ENCODE measurements around the gene SLC41A1. TPM values are rescaled to one million over a fixed set of nuclear protein-coding genes. Genes with fewer than 3 reads are reported as not detected.
A peak's percentile ranks its signal among the peaks of the same experiment; 100 is the strongest.

SLC41A1 gene
- total RNA-seq, 1 experiment from 2014 or later = 17.2 TPM

DNA sequence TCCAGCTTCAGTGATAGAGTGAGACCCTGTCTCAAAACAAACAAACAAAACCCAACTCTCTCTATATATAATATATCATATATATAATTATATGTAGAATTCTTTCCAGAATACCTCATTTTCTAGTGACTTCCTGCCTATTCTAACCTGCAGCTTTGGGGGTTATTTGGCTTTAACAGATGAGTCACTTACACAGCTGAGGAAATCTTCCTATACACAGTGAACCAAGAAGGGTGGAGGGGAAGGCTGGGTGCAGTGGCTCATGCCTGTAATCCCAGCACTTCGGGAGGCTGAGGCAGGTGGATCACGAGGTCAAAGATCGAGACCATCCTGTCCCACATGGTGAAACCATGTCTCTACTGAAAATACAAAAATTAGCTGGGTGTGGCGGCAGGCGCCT lies 47.0 kb downstream of the SLC41A1 start:
- no peak overlapping the region for H3K27ac ChIP-seq (ENCODE audit: low read length)
- no peaks in the 10 kb centered on the region for H3K9me2 ChIP-seq (replicated peaks; ENCODE audit: low read length)
- H3K4me1 ChIP-seq (ENCODE audit: insufficient read depth, low read length) = 0 out of 2 replicates have a peak, but pooled peaks cover 8% of the 10 kb centered on the region
- H3K9me3 ChIP-seq (ENCODE audit: low read length) = no peaks in the 10 kb centered on the region
- H3K36me3 ChIP-seq (ENCODE audit: low read depth, low read length) = no peaks in the 10 kb centered on the region
- no peaks in the 10 kb centered on the region for H3K27me3 ChIP-seq (ENCODE audit: low read length)
- ATAC-seq (peak; percentile 97), DNase-seq (peak; percentile 59)
- no peaks in the 10 kb centered on the region for H3K79me2 ChIP-seq (ENCODE audit: low read length)
- no peaks in the 10 kb centered on the region for H4K20me1 ChIP-seq (ENCODE audit: low read length)
- intact Hi-C loops (cut with micrococcal nuclease) = no loop called here
- no peak overlapping the region for H3K4me3 ChIP-seq (ENCODE audit: low read length)
- H3K4me2 ChIP-seq (ENCODE audit: low read length) = no peak overlapping the region
- TF ChIP-seq EZH2phosphoT487 (IDR thresholded peaks at IDR 0.05; ENCODE audit: borderline replicate concordance, low read length) = no peak
- TF ChIP-seq, protein P1, sequence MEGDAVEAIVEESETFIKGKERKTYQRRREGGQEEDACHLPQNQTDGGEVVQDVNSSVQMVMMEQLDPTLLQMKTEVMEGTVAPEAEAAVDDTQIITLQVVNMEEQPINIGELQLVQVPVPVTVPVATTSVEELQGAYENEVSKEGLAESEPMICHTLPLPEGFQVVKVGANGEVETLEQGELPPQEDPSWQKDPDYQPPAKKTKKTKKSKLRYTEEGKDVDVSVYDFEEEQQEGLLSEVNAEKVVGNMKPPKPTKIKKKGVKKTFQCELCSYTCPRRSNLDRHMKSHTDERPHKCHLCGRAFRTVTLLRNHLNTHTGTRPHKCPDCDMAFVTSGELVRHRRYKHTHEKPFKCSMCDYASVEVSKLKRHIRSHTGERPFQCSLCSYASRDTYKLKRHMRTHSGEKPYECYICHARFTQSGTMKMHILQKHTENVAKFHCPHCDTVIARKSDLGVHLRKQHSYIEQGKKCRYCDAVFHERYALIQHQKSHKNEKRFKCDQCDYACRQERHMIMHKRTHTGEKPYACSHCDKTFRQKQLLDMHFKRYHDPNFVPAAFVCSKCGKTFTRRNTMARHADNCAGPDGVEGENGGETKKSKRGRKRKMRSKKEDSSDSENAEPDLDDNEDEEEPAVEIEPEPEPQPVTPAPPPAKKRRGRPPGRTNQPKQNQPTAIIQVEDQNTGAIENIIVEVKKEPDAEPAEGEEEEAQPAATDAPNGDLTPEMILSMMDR (conservative IDR thresholded peaks at IDR 0.05; ENCODE audit: low read depth, low read length) = no peak
- TF ChIP-seq EZH2 (IDR thresholded peaks at IDR 0.05; ENCODE audit: low read length, unreplicated experiment) = no peak
- CTCF ChIA-PET = interaction anchor here (0.6 kb wide), 1 partner anchor 95 kb away, joined by 3 read pairs; no protein-coding TSS in a partner anchor
- no peaks in the 10 kb centered on the region for H3F3A ChIP-seq (ENCODE audit: low read length, unreplicated experiment)
- H2AFZ ChIP-seq (ENCODE audit: low read length) = no peak overlapping the region
- no peak overlapping the region for H3K9ac ChIP-seq (ENCODE audit: low read length)
- POLR2A ChIA-PET (ENCODE audit: unreplicated experiment) = no interaction called here
- BruUV-seq (replicated peaks) = no TSS peak

DNA sequence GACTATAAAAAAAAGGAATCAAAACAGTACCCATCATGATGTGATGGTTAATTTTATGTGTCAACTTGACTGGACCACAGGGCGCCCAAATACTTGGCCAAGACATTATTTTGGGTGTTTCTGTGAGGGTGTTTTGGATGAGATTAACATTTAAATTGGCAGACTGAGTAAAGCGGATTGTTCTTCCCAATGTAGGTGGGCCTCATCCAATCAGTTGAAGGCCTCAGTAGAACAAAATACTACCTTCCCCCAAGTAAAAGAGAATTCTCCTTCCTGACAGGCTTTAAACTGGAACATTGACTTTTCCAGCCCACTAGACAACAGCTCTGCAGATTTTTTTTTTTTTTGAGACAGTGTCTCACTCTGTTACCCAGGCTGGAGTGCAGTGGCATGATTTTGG lies 48.4 kb downstream of the SLC41A1 start:
- no peak for ATAC-seq
- intact Hi-C loops (cut with micrococcal nuclease) = no loop called here
- TF ChIP-seq EZH2 (IDR thresholded peaks at IDR 0.05; ENCODE audit: low read length, unreplicated experiment) (no peak), EZH2phosphoT487 (IDR thresholded peaks at IDR 0.05; ENCODE audit: borderline replicate concordance, low read length) (no peak)
- TF ChIP-seq, protein P1 (conservative IDR thresholded peaks at IDR 0.05; ENCODE audit: low read depth, low read length) = no peak
- no TSS peak for BruUV-seq (replicated peaks)
- no peaks in the 10 kb centered on the region for H3K79me2 ChIP-seq (ENCODE audit: low read length)
- H2AFZ ChIP-seq (ENCODE audit: low read length) = no peak overlapping the region
- H4K20me1 ChIP-seq (ENCODE audit: low read length) = no peaks in the 10 kb centered on the region
- CTCF ChIA-PET = no interaction called here
- H3K9me3 ChIP-seq (ENCODE audit: low read length) = no peaks in the 10 kb centered on the region
- H3K4me2 ChIP-seq (ENCODE audit: low read length) = no peak overlapping the region
- POLR2A ChIA-PET (ENCODE audit: unreplicated experiment) = no interaction called here
- no peak for DNase-seq
- no peaks in the 10 kb centered on the region for H3K27me3 ChIP-seq (ENCODE audit: low read length)
- H3K4me3 ChIP-seq (ENCODE audit: low read length) = no peak overlapping the region
- H3K9me2 ChIP-seq (replicated peaks; ENCODE audit: low read length) = no peaks in the 10 kb centered on the region
- H3K27ac ChIP-seq (ENCODE audit: low read length) = no peak overlapping the region
- no peak overlapping the region for H3K9ac ChIP-seq (ENCODE audit: low read length)
- no peaks in the 10 kb centered on the region for H3F3A ChIP-seq (ENCODE audit: low read length, unreplicated experiment)
- H3K36me3 ChIP-seq (ENCODE audit: low read depth, low read length) = no peaks in the 10 kb centered on the region
- 0 out of 2 replicates have a peak, but pooled peaks cover 8% of the 10 kb centered on the region for H3K4me1 ChIP-seq (ENCODE audit: insufficient read depth, low read length)

DNA sequence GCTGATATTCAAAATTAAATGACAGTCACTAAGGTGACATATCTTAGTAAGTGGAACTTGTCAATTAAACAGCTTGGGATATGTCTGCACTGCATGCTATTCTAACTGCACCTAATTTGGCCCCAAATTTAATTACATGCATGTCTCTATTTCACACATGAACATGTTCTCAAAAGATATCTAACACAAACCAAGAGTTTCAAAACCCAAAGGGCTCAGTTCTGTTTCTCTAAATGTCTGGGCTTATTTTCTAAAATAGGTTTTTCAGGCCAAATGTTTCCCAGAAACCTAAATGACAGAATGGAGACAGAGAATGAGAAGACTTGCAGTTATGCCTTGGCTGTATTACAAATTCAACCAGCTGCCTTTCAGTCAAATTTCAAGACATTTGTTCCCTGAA lies 49.0 kb downstream of the SLC41A1 start:
- Histone ChIP-seq H3K9me3 (ENCODE audit: low read length) (no peaks in the 10 kb centered on the region), H3K9me2 (replicated peaks; ENCODE audit: low read length) (no peaks in the 10 kb centered on the region), H3K79me2 (ENCODE audit: low read length) (no peaks in the 10 kb centered on the region), H3K36me3 (ENCODE audit: low read depth, low read length) (no peaks in the 10 kb centered on the region), H3F3A (ENCODE audit: low read length, unreplicated experiment) (no peaks in the 10 kb centered on the region), H4K20me1 (ENCODE audit: low read length) (no peaks in the 10 kb centered on the region), H3K9ac (ENCODE audit: low read length) (no peak overlapping the region), H3K4me3 (ENCODE audit: low read length) (no peak overlapping the region), H3K4me1 (ENCODE audit: insufficient read depth, low read length) (0 out of 2 replicates have a peak, but pooled peaks cover 8% of the 10 kb centered on the region), H3K27ac (ENCODE audit: low read length) (no peak overlapping the region), H2AFZ (ENCODE audit: low read length) (no peak overlapping the region), H3K4me2 (ENCODE audit: low read length) (no peak overlapping the region), H3K27me3 (ENCODE audit: low read length) (no peaks in the 10 kb centered on the region)
- ChIA-PET POLR2A (ENCODE audit: unreplicated experiment) (interaction anchor here (0.6 kb wide), 1 partner anchor 40 kb away, joined by 7 read pairs; no protein-coding TSS in a partner anchor), CTCF (no interaction called here)
- DNase-seq (no peak), ATAC-seq (no peak)
- BruUV-seq (replicated peaks) = no TSS peak
- intact Hi-C loops (cut with micrococcal nuclease) = no loop called here
- TF ChIP-seq EZH2 (IDR thresholded peaks at IDR 0.05; ENCODE audit: low read length, unreplicated experiment) (no peak), EZH2phosphoT487 (IDR thresholded peaks at IDR 0.05; ENCODE audit: borderline replicate concordance, low read length) (no peak)
- TF ChIP-seq, protein P1 (conservative IDR thresholded peaks at IDR 0.05; ENCODE audit: low read depth, low read length) = no peak
